ENCODE results near the gene EIF3K. TPM values are rescaled to one million over a fixed set of nuclear protein-coding genes. Genes with fewer than 3 reads are reported as not detected.

EIF3K gene
- total RNA-seq, 1 donor from 2014 or later: 735 TPM

GRCh38 chr19:38666663-38667511 is 47.9 kb downstream of the EIF3K start:
- peak; percentile 93 for DNase-seq

DNA sequence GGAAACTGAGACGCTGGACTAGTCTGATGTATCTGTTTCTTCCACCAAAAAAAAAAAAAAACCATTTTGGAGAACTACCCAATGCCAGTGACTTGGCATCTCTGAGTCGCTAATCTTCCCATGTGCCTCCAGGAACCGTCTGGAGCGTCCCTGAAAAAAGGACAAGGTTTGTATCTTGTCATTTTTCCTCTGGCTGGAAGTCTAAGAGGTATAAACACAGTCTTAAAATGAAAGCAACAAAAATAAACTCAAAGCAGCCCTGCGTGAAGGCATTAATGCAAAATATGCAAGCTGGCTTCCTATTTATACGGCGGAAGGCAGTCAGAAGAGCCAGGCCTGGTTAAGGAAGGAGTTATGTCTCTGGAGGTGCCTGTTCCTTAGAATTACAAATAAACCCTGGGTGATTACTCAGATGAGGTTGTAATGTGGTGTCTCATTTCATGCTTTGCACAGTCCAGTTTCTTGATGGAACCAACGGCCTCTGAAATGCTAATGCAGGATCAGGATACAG is 48.7 kb downstream of the EIF3K start:
- DNase-seq: peak; percentile 64

DNA sequence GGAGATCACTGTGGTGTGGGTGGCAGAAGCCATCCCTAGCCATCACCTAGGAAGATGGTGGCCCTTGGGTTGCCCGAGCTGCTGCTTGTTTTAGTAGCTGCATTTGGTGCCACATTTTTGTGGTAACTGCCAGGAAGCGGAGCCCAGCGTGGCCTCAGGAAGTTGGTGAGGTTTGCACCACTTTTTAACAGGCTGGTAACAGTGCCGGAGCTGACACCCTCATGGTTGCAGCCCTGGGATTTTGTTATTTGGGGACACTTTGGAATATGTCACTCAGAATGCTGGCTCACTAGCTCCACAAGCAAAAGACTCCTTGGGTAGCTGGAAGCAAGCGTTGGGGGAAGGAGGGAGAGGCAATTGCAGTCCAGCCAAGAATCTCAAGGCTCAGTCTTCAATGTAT is 50.6 kb downstream of the EIF3K start:
- no peak for DNase-seq

- DNase-seq: peak; percentile 36
Observed at GRCh38 chr19:38670921-38671398, 52.0 kb downstream of the EIF3K start.

DNA sequence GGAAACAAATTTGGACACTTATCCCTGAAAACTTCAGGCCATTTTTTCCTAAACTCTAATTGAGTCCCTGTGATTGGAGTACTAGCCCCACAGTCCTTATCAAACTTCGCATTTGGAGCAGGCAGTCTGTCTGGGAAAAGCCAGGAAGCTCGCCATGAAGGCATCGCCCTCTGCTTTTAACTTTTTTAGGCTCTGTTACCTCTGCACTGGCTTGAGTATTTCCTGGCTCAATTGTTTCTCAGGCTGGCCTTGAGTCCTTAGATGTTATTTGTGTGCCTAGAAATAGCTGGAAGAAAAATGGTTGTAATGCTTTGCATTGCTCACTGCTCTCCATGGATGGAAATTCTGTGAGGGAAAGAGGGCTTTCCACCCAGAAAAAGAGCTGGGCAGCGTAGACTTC is 52.7 kb downstream of the EIF3K start:
- peak; percentile 59 for DNase-seq

DNA sequence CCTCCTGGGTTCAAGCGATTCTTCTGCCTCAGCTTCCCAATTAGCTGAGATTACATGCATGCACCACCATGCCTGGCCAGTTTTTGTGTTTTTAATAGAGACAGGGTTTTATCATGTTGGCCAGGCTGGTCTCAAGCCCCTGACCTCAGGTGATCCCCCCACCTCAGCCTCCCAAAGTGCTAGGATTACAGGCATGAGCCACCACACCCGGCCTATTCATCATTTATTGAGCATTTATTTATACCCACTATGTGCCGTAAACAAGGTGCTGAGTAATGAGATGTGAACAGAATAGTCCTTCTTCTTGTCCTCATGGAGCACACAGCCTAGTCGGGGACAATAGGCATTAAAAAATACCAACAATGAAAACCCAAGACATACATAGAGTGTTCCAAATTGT is 54.0 kb downstream of the EIF3K start:
- DNase-seq: no peak

DNA sequence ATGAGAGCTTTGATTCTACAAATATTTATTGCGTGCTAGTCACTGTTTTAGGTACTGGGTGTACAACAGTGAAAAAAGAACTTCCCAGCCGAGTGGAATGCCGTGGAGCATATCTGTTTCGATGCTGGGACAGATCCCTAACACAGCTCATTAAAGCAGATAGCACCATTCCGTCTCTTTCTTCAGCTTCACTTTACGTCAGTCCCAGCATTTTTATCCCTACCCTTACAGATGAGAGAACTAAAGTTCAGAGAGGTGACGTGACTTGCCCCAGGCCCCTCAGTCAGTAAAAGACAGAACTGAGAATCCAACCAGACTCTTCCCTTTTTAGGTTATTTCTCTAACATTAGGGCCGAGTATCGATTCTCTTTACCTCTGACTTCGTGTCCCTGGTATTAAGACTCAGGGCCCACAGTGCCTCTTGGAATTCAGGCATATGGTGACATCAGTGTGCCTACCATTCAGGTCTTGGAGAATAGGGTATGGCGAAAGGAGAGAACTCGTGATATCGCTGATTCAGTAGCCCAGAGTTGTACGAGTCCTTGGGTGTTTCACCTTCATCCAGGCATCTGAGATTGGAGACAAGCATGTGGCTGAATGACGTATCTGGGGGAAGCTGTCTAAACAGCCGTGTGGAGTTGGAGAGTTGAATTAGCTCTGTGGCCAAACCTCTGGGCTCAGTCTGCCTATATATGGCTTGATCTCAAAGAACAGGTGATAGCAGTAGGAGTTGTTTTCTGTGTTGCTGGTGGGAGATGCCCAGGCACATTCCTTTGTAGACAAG is 55.6 kb downstream of the EIF3K start:
- DNase-seq: no peak

GRCh38 chr19:38675611-38676010 is 56.6 kb downstream of the EIF3K start:
- DNase-seq: no peak

- peak; percentile 68 for DNase-seq
Observed at GRCh38 chr19:38676023-38676877, 57.3 kb downstream of the EIF3K start.

- DNase-seq: no peak
Observed at GRCh38 chr19:38676878-38677646, 58.1 kb downstream of the EIF3K start.

GRCh38 chr19:38678217-38678890 is 59.4 kb downstream of the EIF3K start:
- no peak for DNase-seq

DNA sequence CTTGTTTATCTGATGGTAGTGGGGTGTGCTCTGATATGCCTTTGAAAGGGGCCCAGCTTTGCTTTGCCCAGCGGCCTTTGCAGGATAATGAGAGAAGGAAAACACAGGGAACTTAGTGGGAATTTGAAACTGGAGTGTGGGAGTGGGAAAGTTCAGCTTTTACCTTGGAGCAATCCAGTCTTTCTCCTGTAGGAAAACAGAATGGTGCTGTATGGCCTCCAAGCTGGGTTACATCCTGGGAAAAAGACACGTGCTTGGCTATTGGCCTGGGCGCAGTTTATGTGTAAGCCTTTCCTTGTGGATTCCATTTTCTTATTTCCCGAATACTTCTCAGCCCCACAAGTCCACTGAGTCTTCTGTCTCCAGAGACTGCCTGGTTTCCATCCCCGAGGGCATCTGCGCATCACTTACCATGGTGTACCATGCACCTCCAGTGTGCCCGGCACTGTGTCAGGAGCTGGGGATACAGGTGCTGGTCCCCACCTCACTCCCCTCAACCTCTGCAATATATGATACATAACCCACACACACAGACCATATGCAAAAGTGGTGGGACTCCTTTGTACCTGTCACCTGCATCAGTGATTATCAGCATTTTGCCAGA is 60.0 kb downstream of the EIF3K start:
- no peak for DNase-seq

- DNase-seq: no peak
Observed at GRCh38 chr19:38679839-38680238, 60.9 kb downstream of the EIF3K start.

DNA sequence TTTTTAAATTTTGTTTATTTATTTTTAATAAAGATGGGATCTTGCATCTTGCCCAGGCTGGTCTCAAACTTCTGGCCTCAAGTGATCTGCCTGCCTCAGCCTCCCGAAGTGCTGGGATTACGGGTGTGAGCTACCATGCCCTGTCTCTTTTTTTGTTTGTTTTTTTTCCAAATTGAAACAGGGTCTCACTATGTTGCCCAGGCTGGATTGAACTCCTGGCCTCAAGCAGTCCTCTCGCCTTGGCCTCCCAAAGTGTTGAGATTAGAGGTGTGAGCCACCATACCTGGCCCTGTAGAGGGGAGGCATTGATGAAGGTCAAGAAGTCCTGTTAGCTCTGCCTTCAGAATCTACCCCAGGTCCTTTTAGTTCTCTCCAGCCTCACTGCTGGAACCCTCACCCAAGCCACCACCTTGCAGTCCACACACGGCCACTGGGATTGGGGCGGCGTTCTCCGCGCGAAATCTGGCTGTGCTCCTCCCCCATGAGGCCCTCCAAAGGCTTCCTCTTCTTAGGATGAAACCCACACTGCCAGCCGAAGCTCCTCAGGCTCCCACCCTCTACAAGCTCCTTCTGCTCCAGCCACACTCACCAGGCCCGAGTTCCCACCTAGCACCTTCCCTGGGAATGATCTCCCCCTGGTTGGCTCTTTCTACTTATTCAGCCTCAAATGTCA is 63.3 kb downstream of the EIF3K start:
- no peak for DNase-seq

DNA sequence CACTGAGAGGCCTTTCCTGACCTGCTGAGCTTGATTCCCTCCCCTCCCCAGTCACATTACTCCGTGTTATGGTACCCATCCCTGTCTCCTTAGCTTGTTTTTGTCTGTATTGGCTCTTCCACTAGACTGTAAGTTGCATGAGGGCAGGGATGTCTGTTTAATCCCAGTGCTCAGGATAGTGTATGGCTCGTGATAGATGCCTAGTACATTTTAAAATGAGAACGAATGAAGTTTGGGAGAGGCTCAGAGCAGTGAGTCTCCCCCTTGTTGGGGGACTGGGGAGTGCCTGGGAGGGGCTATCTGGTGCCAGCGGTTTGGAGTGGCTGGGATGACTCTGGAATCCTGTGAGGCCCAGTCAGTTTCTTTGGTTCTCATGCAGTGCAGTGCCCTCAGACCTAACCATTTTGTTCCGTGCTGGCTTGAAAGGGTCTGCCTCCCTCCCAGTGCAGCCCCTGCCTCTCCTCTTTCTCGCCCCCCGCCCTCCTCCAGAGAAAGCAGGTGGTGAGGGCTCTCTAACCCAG is 63.9 kb downstream of the EIF3K start:
- DNase-seq: no peak

- DNase-seq: peak; percentile 93
Observed at GRCh38 chr19:38683393-38684077, 64.5 kb downstream of the EIF3K start.

GRCh38 chr19:38684078-38684861 is 65.3 kb downstream of the EIF3K start:
- DNase-seq: peak; percentile 70
